K562 (cell line): ENCODE data around the gene EIPR1. TPM values are rescaled to one million over a fixed set of nuclear protein-coding genes. Genes with fewer than 3 reads are reported as not detected.

ENCODE experiments used
- ATAC-seq: fragments of 200-7000 bp; cut with Tn5 transposase; 3 replicates; pipeline ENCODE4 v1.9.1; 2020; ENCODE audit warnings: moderate library complexity
- BruUV-seq: library from RNA; stranded (reverse); fragments of 400-500 nt; replicated peaks from 2 replicates; lab custom pipeline; 2021; lab: Mats Ljungman, UMichigan
- CTCF ChIA-PET: fragments of 300-600 bp; formaldehyde crosslinking; extraction: SDS; loops from one replicate; lab custom pipeline; 2021; ENCODE audit warnings: low intra/inter-chr PET ratio; lab: Yijun Ruan, JAX
- POLR2A ChIA-PET: fragments of 300-600, 350-650 bp; sonication (Branson Sonifier 250); formaldehyde crosslinking; extraction: SDS; loops from one replicate; lab custom pipeline; 2021; ENCODE audit warnings: antibody characterized with exemption, inconsistent platforms; lab: Yijun Ruan, JAX
- DNase-seq, 4 experiments: peaks; one replicate each; pipeline versions ENCODE4 v3.0.0 to v3.0.0-alpha.2; 2011 to 2018; ENCODE audit warnings: low spot score in 3 of 4, mixed read lengths in 3 of 4; ENCODE audit errors: extremely low read depth in 1 of 4
- FAIRE-seq: peaks from 2 replicates; lab custom pipeline; 2011; peaks lifted over from hg19 to GRCh38; lab: Jason Lieb, UNC
- H2AFZ ChIP-seq: 2 replicates; pipeline ENCODE4 v1.6.0; 2011; ENCODE audit warnings: low read depth, low read length, control low read depth, inconsistent platforms
- H3K27ac ChIP-seq: fragments of 200-600 bp; 3 replicates; pipeline ENCODE4 v1.8.0; 2011; ENCODE audit warnings: low read depth, mild to moderate bottlenecking, control low read depth, inconsistent platforms, low read length, moderate library complexity, mixed read lengths; ENCODE audit errors: extremely low read depth
- H3K27me3 ChIP-seq, 2 experiments: fragments of 300-600 bp in 1 of 2; 2 replicates in 1 of 2; 3 replicates in 1 of 2; pipeline versions ENCODE4 v1.6.0 to v1.8.0; 2011; ENCODE audit warnings: inconsistent platforms in 2 of 2, low read length in 2 of 2, mild to moderate bottlenecking in 1 of 2, mixed read lengths in 1 of 2, moderate library complexity in 1 of 2; ENCODE audit not compliant: control insufficient read depth in 2 of 2, insufficient read depth in 2 of 2
- H3K36me3 ChIP-seq: fragments of 300-600 bp; 3 replicates; pipeline ENCODE4 v1.8.0; 2011; ENCODE audit warnings: mild to moderate bottlenecking, low read length, inconsistent platforms; ENCODE audit not compliant: control insufficient read depth, insufficient read depth
- H3K4me1 ChIP-seq, 2 experiments: fragments of 200-600 bp in 1 of 2; replicated peaks in 1 of 2; 2 replicates in 1 of 2; 3 replicates in 1 of 2; pipeline versions ENCODE4 v1.5.1 to v1.8.0; 2011; ENCODE audit warnings: inconsistent platforms in 2 of 2, low read length in 2 of 2, mild to moderate bottlenecking in 1 of 2, mixed read lengths in 1 of 2, moderate library complexity in 1 of 2; ENCODE audit not compliant: control insufficient read depth in 2 of 2, insufficient read depth in 2 of 2
- H3K4me2 ChIP-seq: 2 replicates; pipeline ENCODE4 v1.6.1; 2011; ENCODE audit warnings: low read length, control low read depth, inconsistent platforms, mixed read lengths; ENCODE audit not compliant: insufficient read depth
- H3K4me3 ChIP-seq: fragments of 200-600 bp; sonication (generic), shearing (Covaris generic); 2 replicates; pipeline ENCODE4 v1.5.1; 2016; ENCODE audit warnings: control low read depth, inconsistent platforms
- H3K79me2 ChIP-seq: fragments of 200-600 bp; 3 replicates; pipeline ENCODE4 v1.8.0; 2011; ENCODE audit warnings: low read length, inconsistent platforms; ENCODE audit not compliant: control insufficient read depth, insufficient read depth
- H3K9ac ChIP-seq, 2 experiments: 2 replicates each; pipeline versions ENCODE4 v1.6.0 to v1.6.1; 2011; ENCODE audit warnings: low read depth in 2 of 2, low read length in 2 of 2, control low read depth in 1 of 2, inconsistent platforms in 1 of 2, mild to moderate bottlenecking in 1 of 2, mixed read lengths in 1 of 2; ENCODE audit not compliant: insufficient read depth in 1 of 2
- H3K9me1 ChIP-seq: one replicate; pipeline ENCODE4 v1.6.0; 2011; ENCODE audit warnings: inconsistent platforms, mild to moderate bottlenecking, low read length, moderate library complexity; ENCODE audit not compliant: control insufficient read depth, insufficient read depth
- H3K9me3 ChIP-seq: replicated peaks from 2 replicates; pipeline ENCODE4 v1.5.1; 2011; ENCODE audit warnings: low read depth, low read length, inconsistent platforms; ENCODE audit not compliant: control insufficient read depth, insufficient read depth
- H4K20me1 ChIP-seq: replicated peaks from 2 replicates; pipeline ENCODE4 v1.6.1; 2011; ENCODE audit warnings: low read length, inconsistent platforms, mixed read lengths; ENCODE audit not compliant: control insufficient read depth, insufficient read depth
- IFI16 ChIP-seq: fragments of 250-450 bp; sonication (Bioruptor Pico); IDR thresholded peaks from 2 replicates; pipeline ENCODE4 v2.1.2; 2022; ENCODE audit warnings: mild to moderate bottlenecking, inconsistent platforms
- RAD21 ChIP-seq, 2 experiments: fragments of 250-450 bp in 1 of 2; fragments of 450-650 bp in 1 of 2; sonication (Bioruptor Pico) in 1 of 2; formaldehyde crosslinking in 1 of 2; IDR thresholded peaks in 1 of 2; conservative IDR thresholded peaks in 1 of 2; 2 replicates each; pipeline versions ENCODE4 v1.4.0 to v1.8.0; 2020 to 2022; ENCODE audit warnings: mild to moderate bottlenecking in 2 of 2, moderate library complexity in 1 of 2
- SMC3 ChIP-seq: conservative IDR thresholded peaks from 2 replicates; pipeline ENCODE4 v1.6.1; 2011; ENCODE audit warnings: low read depth, low read length, improper control_type of control experiment; ENCODE audit not compliant: insufficient read depth
- ZNF408 ChIP-seq: fragments of 250-450 bp; sonication (Bioruptor Pico); IDR thresholded peaks from 2 replicates; pipeline ENCODE4 v1.4.0; 2020; ENCODE audit warnings: low read depth, mild to moderate bottlenecking, moderate library complexity
- ZNF561 ChIP-seq: fragments of 450-650 bp; formaldehyde crosslinking; conservative IDR thresholded peaks from 2 replicates; pipeline ENCODE4 v1.4.0; 2020; ENCODE audit warnings: mild to moderate bottlenecking, moderate library complexity
- WGBS: fragments of 100-300 bp; shearing (Covaris generic); methylation state at CpG from one replicate; pipeline ENCODE4 v1.1.6; 2016; ENCODE audit warnings: low coverage, mixed read lengths; ENCODE audit not compliant: insufficient coverage; ENCODE audit errors: missing lambda C conversion rate; 5-methylcytosine and 5-hydroxymethylcytosine counted together
- in situ Hi-C: fragments of 300-500 bp; cut with MboI; formaldehyde crosslinking; loops from 4 replicates; pipeline ENCODE4 v1.15.0; 2018; ENCODE audit warnings: inconsistent platforms, mixed read lengths
- intact Hi-C: fragments of 100-400 bp; cut with micrococcal nuclease; formaldehyde crosslinking; loops from 2 replicates; pipeline ENCODE4 v1.14.2; 2022
- polyA plus RNA-seq, 8 experiments: library from polyadenylated mRNA; depleted of rRNA in 4 of 8; stranded (reverse) in 5 of 8; unstranded in 3 of 8; fragments of >200 nt; fragmentation: Nextera tagmentation in 2 of 8; fragmentation: Illumina TruSeq in 1 of 8; extraction: Ambion mirVana in 2 of 8; extraction: Trizol in 1 of 8; gene quantifications; 2 replicates each; pipeline versions ENCODE4 v1.2.1 to v1.2.3, GENCODE V29; 2011 to 2014; ENCODE audit warnings: inconsistent platforms in 1 of 8, missing spikeins in 1 of 8
- total RNA-seq, 7 experiments: library from RNA; depleted of rRNA in 6 of 7; stranded (reverse); fragments of >200 nt in 6 of 7; fragmentation: Illumina TruSeq in 2 of 7; extraction: Trizol in 2 of 7; gene quantifications; 2 replicates each; pipeline versions ENCODE4 v1.2.1 to v1.2.3, GENCODE V29; 2011 to 2021; ENCODE audit warnings: low replicate concordance in 1 of 7
- TF ChIP-seq, protein P1 (sequence below): IDR thresholded peaks from 2 replicates; pipeline ENCODE4 v1.6.1; 2011; ENCODE audit warnings: borderline replicate concordance, low read depth, mild to moderate bottlenecking, moderate library complexity, low read length; ENCODE audit not compliant: insufficient read depth, poor library complexity, severe bottlenecking
- TF ChIP-seq, protein P2 (sequence below), 3 experiments: IDR thresholded peaks in 2 of 3; conservative IDR thresholded peaks in 1 of 3; 2 replicates each; pipeline ENCODE4 v1.5.1; 2011 to 2012; ENCODE audit warnings: low read length in 3 of 3, mild to moderate bottlenecking in 3 of 3, control low read depth in 2 of 3, improper control_type of control experiment in 1 of 3, inconsistent platforms in 1 of 3, low read depth in 1 of 3, mixed read lengths in 1 of 3, moderate library complexity in 1 of 3; ENCODE audit not compliant: insufficient read depth in 2 of 3

Gene EIPR1
- total and polyA plus RNA-seq, 9 of the 15 experiments (the other 6 are each of a cell fraction or from before 2014, with no cell fraction given): 19.9 to 54.4 (median 35.9) TPM

DNA sequence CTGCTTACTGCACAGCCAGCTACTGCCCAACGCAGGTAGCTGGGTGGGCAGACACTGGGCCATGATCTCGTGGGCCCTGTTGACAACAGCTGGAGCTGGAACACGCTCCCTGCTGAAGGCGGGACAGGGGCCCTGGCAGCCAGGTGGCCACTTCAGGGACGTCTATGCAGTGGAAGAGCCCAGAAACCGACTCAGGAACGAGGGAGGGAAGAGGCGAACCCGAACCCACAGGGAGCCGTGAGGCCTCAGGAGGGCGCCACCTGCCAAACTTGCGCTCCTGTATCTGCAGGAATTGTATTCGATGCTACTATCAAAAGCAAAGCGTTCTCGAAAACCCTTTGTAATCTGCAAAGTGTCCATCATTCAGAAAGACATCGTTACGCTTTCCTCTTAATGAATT is 198.4 kb downstream of the EIPR1 start:
- H3K27ac ChIP-seq: no peak overlapping the region
- 69% methylated on average over 16 of the region's 17 CpGs for WGBS
- ChIA-PET CTCF (no interaction called here), POLR2A (no interaction called here)
- intact Hi-C loops: no loop called here
- H2AFZ ChIP-seq: no peak overlapping the region
- TF ChIP-seq, protein P1, sequence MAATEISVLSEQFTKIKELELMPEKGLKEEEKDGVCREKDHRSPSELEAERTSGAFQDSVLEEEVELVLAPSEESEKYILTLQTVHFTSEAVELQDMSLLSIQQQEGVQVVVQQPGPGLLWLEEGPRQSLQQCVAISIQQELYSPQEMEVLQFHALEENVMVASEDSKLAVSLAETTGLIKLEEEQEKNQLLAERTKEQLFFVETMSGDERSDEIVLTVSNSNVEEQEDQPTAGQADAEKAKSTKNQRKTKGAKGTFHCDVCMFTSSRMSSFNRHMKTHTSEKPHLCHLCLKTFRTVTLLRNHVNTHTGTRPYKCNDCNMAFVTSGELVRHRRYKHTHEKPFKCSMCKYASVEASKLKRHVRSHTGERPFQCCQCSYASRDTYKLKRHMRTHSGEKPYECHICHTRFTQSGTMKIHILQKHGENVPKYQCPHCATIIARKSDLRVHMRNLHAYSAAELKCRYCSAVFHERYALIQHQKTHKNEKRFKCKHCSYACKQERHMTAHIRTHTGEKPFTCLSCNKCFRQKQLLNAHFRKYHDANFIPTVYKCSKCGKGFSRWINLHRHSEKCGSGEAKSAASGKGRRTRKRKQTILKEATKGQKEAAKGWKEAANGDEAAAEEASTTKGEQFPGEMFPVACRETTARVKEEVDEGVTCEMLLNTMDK: peak; percentile 48
- TF ChIP-seq, protein P2, sequence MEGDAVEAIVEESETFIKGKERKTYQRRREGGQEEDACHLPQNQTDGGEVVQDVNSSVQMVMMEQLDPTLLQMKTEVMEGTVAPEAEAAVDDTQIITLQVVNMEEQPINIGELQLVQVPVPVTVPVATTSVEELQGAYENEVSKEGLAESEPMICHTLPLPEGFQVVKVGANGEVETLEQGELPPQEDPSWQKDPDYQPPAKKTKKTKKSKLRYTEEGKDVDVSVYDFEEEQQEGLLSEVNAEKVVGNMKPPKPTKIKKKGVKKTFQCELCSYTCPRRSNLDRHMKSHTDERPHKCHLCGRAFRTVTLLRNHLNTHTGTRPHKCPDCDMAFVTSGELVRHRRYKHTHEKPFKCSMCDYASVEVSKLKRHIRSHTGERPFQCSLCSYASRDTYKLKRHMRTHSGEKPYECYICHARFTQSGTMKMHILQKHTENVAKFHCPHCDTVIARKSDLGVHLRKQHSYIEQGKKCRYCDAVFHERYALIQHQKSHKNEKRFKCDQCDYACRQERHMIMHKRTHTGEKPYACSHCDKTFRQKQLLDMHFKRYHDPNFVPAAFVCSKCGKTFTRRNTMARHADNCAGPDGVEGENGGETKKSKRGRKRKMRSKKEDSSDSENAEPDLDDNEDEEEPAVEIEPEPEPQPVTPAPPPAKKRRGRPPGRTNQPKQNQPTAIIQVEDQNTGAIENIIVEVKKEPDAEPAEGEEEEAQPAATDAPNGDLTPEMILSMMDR (IDR thresholded peaks at IDR 0.05 in 2 of 3, conservative IDR thresholded peaks at IDR 0.05 in 1 of 3; ENCODE audit: insufficient read depth in 2 of 3, low read depth in 1 of 3, low read length in 3 of 3): peak; percentile 46 to 53 (median 51); a peak in 5 of 6 replicates
- peak in 1 of 2 experiments; percentile 27; a peak in 2 of 4 replicates for TF ChIP-seq RAD21 (CRISPR knock-in tag; conservative IDR thresholded peaks at IDR 0.05 in 1 of 2, IDR thresholded peaks at IDR 0.05 in 1 of 2)
- no peak for TF ChIP-seq ZNF561 (CRISPR knock-in tag)
- no peak for TF ChIP-seq ZNF408
- no peak for TF ChIP-seq IFI16
- TF ChIP-seq SMC3: 0 out of 2 replicates have a peak, but pooled peaks have one; percentile 24
- no peak overlapping the region for H3K9ac ChIP-seq
- H3K4me3 ChIP-seq: no peak overlapping the region
- no TSS peak for BruUV-seq
- H3K4me2 ChIP-seq: no peak overlapping the region
- DNase-seq (peak in 1 of 4 experiments; percentile 12), FAIRE-seq (no peak), ATAC-seq (peak; percentile 86)
- no peaks in the 10 kb centered on the region for H3K79me2 ChIP-seq
- no peaks in the 10 kb centered on the region for H4K20me1 ChIP-seq
- in situ Hi-C loops: no loop called here
- H3K36me3 ChIP-seq: no peaks in the 10 kb centered on the region
- H3K9me3 ChIP-seq: peaks cover 2% of the 10 kb centered on the region; the same call in 1 of the 2 replicates
- peaks cover 0 to 11% of the 10 kb centered on the region in 2 experiments; a peak in 2 of 5 replicates for H3K4me1 ChIP-seq
- no peaks in the 10 kb centered on the region for H3K9me1 ChIP-seq
- no peaks in the 10 kb centered on the region for H3K27me3 ChIP-seq
